ENCODE measurements around the gene SPINK14. TPM values are rescaled to one million over a fixed set of nuclear protein-coding genes. Genes with fewer than 3 reads are reported as not detected.

The SPINK14 gene
- total RNA-seq, 1 experiment from 2014 or later: not detected

DNA sequence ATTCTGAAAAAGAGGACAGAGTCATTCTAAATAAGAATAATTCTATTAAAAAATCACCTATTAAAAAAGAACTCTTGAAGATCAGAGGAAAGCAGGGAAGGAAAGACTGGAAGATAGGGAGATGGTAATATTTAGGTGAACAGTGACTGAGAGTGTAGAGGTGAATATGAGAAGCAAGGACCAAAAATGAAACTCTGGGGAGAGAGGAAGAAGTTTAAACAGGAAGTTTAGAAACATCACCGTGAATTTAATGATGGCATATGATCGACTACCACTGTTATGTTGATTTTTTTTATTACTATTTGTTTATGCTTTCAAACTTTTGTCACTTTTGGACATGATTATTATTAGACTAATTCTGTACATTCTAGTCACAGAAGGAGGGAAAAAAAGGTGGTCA lies 32.8 kb downstream of the SPINK14 start:
- H3K27me3 ChIP-seq (ENCODE audit: insufficient read depth, low read depth): no peaks in the 10 kb centered on the region
- no peaks in the 10 kb centered on the region for H3F3A ChIP-seq (ENCODE audit: insufficient read depth, low read depth)
- H3K4me1 ChIP-seq (replicated peaks; ENCODE audit: insufficient read depth): no peaks in the 10 kb centered on the region
- H3K4me2 ChIP-seq: no peak overlapping the region
- H3K4me3 ChIP-seq: no peak overlapping the region
- intact Hi-C loops (cut with micrococcal nuclease; ENCODE audit: unreplicated experiment): no loop called here
- H4K20me1 ChIP-seq (ENCODE audit: insufficient read depth): no peaks in the 10 kb centered on the region
- no TSS peak for BruUV-seq (replicated peaks)
- H3K9me2 ChIP-seq (ENCODE audit: insufficient read depth): no peaks in the 10 kb centered on the region; the same call in 1 of the 2 replicates
- ChIA-PET POLR2A (ENCODE audit: unreplicated experiment) (no interaction called here), CTCF (no interaction called here)
- no peaks in the 10 kb centered on the region for H3K9me3 ChIP-seq (ENCODE audit: insufficient read depth, low read depth)
- DNase-seq: no peak
- H2AFZ ChIP-seq: no peak overlapping the region
- H3K27ac ChIP-seq: no peak overlapping the region
- H3K79me2 ChIP-seq (ENCODE audit: low read depth): no peaks in the 10 kb centered on the region
- TF ChIP-seq, protein P1, sequence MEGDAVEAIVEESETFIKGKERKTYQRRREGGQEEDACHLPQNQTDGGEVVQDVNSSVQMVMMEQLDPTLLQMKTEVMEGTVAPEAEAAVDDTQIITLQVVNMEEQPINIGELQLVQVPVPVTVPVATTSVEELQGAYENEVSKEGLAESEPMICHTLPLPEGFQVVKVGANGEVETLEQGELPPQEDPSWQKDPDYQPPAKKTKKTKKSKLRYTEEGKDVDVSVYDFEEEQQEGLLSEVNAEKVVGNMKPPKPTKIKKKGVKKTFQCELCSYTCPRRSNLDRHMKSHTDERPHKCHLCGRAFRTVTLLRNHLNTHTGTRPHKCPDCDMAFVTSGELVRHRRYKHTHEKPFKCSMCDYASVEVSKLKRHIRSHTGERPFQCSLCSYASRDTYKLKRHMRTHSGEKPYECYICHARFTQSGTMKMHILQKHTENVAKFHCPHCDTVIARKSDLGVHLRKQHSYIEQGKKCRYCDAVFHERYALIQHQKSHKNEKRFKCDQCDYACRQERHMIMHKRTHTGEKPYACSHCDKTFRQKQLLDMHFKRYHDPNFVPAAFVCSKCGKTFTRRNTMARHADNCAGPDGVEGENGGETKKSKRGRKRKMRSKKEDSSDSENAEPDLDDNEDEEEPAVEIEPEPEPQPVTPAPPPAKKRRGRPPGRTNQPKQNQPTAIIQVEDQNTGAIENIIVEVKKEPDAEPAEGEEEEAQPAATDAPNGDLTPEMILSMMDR (conservative IDR thresholded peaks at IDR 0.05): no peak
- TF ChIP-seq EZH2 (IDR thresholded peaks at IDR 0.05; ENCODE audit: low read depth): no peak
- H3K36me3 ChIP-seq (ENCODE audit: low read depth): no peaks in the 10 kb centered on the region

DNA sequence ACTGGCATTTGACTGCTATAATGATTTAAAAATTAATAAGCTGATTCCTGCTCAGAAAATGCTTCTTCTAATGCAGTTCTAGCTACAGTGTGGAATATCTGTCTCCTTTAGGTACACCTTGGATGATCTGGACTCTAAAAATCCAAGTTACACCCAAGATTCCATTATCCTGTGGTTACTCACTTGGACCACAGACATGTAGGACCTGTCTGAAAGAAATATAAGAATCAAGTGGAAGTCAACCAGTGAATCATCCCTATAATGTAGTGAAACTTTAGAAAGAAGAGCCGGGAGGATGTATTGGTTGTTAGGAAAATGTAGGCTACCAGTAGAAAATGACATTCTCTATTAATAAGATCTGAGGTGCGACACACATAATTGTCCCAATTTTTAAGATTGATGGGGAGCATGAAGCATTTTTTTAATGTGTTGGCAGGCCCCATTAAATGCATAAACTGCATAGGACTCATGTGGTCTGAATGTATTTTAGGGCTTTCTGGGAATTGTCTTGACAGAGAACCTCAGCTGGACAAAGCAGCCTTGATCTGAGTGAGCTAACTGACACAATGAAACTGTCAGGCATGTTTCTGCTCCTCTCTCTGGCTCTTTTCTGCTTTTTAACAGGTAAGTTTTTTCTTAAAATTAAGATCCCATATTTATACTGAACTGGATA lies 34.3 kb downstream of the SPINK14 start, which contains the start of gene SPINK6:
Gene SPINK6, plus strand, starts transcription at position 512 of the 673 bp plus-strand sequence. Its CDS starts 55 bp downstream, at position 567.
- no peak for DNase-seq
- ChIA-PET CTCF (no interaction called here), POLR2A (ENCODE audit: unreplicated experiment) (no interaction called here)
- Histone ChIP-seq H3K27me3 (ENCODE audit: insufficient read depth, low read depth) (no peaks in the 10 kb centered on the region), H3K36me3 (ENCODE audit: low read depth) (no peaks in the 10 kb centered on the region), H2AFZ (no peak within 1 kb of the TSS), H4K20me1 (ENCODE audit: insufficient read depth) (no peaks in the 10 kb centered on the region), H3K4me2 (no peak within 1 kb of the TSS), H3K4me1 (replicated peaks; ENCODE audit: insufficient read depth) (no peaks in the 10 kb centered on the region), H3K27ac (no peak within 1 kb of the TSS), H3F3A (ENCODE audit: insufficient read depth, low read depth) (no peaks in the 10 kb centered on the region), H3K4me3 (no peak within 1 kb of the TSS), H3K9me2 (ENCODE audit: insufficient read depth) (no peaks in the 10 kb centered on the region; the same call in 1 of the 2 replicates), H3K79me2 (ENCODE audit: low read depth) (no peaks in the 10 kb centered on the region), H3K9me3 (ENCODE audit: insufficient read depth, low read depth) (no peaks in the 10 kb centered on the region)
- intact Hi-C loops (cut with micrococcal nuclease; ENCODE audit: unreplicated experiment): no loop called here
- TF ChIP-seq, protein P1 (conservative IDR thresholded peaks at IDR 0.05): no peak
- no peak for TF ChIP-seq EZH2 (IDR thresholded peaks at IDR 0.05; ENCODE audit: low read depth)
- BruUV-seq (replicated peaks): no TSS peak

DNA sequence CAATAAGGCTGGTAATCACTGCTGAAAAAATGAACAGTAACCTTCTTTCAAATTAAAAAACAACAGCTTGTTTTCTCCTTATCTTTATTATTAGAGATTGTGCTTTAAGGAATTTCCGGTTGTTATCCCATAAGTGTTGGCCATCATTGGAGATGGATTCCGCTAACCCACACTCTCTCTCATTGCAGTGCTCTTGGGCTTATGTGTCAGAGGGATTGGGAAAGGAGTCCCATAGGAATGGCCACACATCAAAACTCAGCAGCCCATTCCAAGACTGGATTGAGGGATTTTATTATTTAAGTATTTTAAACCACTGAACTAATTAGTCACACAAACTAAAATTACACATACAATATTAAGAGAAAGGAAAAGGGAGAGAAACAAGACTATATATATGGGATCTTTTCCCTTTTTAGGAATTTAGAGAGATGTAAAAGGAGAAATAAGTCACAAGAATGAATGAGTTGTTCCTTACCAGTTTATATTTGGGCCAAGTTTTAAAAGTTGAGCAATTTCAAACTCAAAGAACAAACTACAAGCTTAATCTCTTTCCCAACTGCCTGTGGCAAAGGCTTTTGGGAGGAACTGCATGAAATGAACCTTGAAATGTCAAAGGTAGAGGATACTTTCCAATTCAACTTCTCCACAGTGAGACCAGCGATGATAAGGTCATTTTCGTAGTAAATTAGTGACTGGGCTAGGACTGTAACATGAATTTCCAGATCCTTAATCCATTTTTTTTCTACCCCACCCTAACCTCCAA lies 36.9 kb downstream of the SPINK14 start:
- Histone ChIP-seq H3K36me3 (ENCODE audit: low read depth) (no peaks in the 10 kb centered on the region), H3K9me3 (ENCODE audit: insufficient read depth, low read depth) (no peaks in the 10 kb centered on the region), H3K4me3 (no peak overlapping the region), H3F3A (ENCODE audit: insufficient read depth, low read depth) (0 out of 2 replicates have a peak, but pooled peaks cover 8% of the 10 kb centered on the region), H3K4me1 (replicated peaks; ENCODE audit: insufficient read depth) (no peaks in the 10 kb centered on the region), H2AFZ (no peak overlapping the region), H3K27ac (no peak overlapping the region), H3K4me2 (no peak overlapping the region), H3K9me2 (ENCODE audit: insufficient read depth) (no peaks in the 10 kb centered on the region), H3K79me2 (ENCODE audit: low read depth) (no peaks in the 10 kb centered on the region), H3K27me3 (ENCODE audit: insufficient read depth, low read depth) (no peaks in the 10 kb centered on the region), H4K20me1 (ENCODE audit: insufficient read depth) (no peaks in the 10 kb centered on the region)
- TF ChIP-seq, protein P1 (conservative IDR thresholded peaks at IDR 0.05): no peak
- TF ChIP-seq EZH2 (IDR thresholded peaks at IDR 0.05; ENCODE audit: low read depth): no peak
- intact Hi-C loops (cut with micrococcal nuclease; ENCODE audit: unreplicated experiment): no loop called here
- no peak for DNase-seq
- BruUV-seq (replicated peaks): no TSS peak
- CTCF ChIA-PET: no interaction called here
- POLR2A ChIA-PET (ENCODE audit: unreplicated experiment): no interaction called here
